Nephron progenitor cell (in vitro differentiated cells): ENCODE results near the gene HIRA.
A peak's percentile ranks its signal among the peaks of the same experiment; 100 is the strongest.

ENCODE experiments used
- DNase-seq: peaks from one replicate; pipeline ENCODE4 v3.0.0; 2021
- H3K27ac Mint-ChIP-seq: 2 replicates; pipeline ENCODE4 v1.8.0; 2021; ENCODE audit warnings: mild to moderate bottlenecking, moderate library complexity, mixed read lengths
- H3K27me3 Mint-ChIP-seq: 2 replicates; pipeline ENCODE4 v1.8.0; 2021; ENCODE audit warnings: mild to moderate bottlenecking, low read depth, mixed read lengths; ENCODE audit not compliant: poor library complexity
- H3K36me3 Mint-ChIP-seq: 2 replicates; pipeline ENCODE4 v1.8.0; 2021; ENCODE audit warnings: low read depth, mixed read lengths
- H3K4me1 Mint-ChIP-seq: 2 replicates; pipeline ENCODE4 v1.8.0; 2021; ENCODE audit warnings: mixed read lengths
- H3K4me3 Mint-ChIP-seq: 2 replicates; pipeline ENCODE4 v1.8.0; 2021; ENCODE audit warnings: mild to moderate bottlenecking, moderate library complexity, mixed read lengths
- H3K9me3 Mint-ChIP-seq: 2 replicates; pipeline ENCODE4 v1.8.0; 2021; ENCODE audit warnings: mild to moderate bottlenecking, moderate library complexity, mixed read lengths
- CTCF ChIP-seq: fragments of 200-600 bp; sonication (generic); IDR thresholded peaks from 2 replicates; pipeline ENCODE4 v1.5.0; 2021; ENCODE audit warnings: antibody characterized with exemption

The HIRA gene

GRCh38 chr22:19431649-19432132 is at the start of gene HIRA:
HIRA (minus strand) TSS chr22:19431733; CDS start chr22:19431476, 257 bp downstream.
- Mint-ChIP-seq H3K27ac (peak within 1 kb of the TSS; percentile 98), H3K4me1 (peaks cover 41% of the 10 kb centered on the region), H3K9me3 (no peaks in the 10 kb centered on the region), H3K27me3 (no peaks in the 10 kb centered on the region), H3K4me3 (peak within 1 kb of the TSS; percentile 93), H3K36me3 (peaks cover 30% of the 10 kb centered on the region)
- DNase-seq, result peak; percentile 90
- no peak for TF ChIP-seq CTCF

- Mint-ChIP-seq H3K27ac (no peak overlapping the region), H3K36me3 (peaks cover 15% of the 10 kb centered on the region), H3K27me3 (peaks cover 3% of the 10 kb centered on the region), H3K4me1 (peaks cover 31% of the 10 kb centered on the region), H3K4me3 (peak overlapping the region; percentile 99), H3K9me3 (no peaks in the 10 kb centered on the region)
- DNase-seq, result no peak
- TF ChIP-seq CTCF, result no peak
These were observed 49.3 kb upstream of the HIRA start for GRCh38 chr22:19480789-19481188.

- H3K9me3 Mint-ChIP-seq, result no peaks in the 10 kb centered on the region
- no peak for TF ChIP-seq CTCF
- peaks cover 3% of the 10 kb centered on the region for H3K27me3 Mint-ChIP-seq
- H3K27ac Mint-ChIP-seq, result peak overlapping the region; percentile 100
- H3K4me3 Mint-ChIP-seq, result peak overlapping the region; percentile 99
- no peak for DNase-seq
- H3K4me1 Mint-ChIP-seq, result peaks cover 31% of the 10 kb centered on the region
- H3K36me3 Mint-ChIP-seq, result peaks cover 12% of the 10 kb centered on the region
These were observed 48.6 kb upstream of the HIRA start for GRCh38 chr22:19480173-19480568.

- H3K27ac Mint-ChIP-seq, result peak within 1 kb of the TSS; percentile 100
- H3K4me3 Mint-ChIP-seq, result peak within 1 kb of the TSS; percentile 99
- peaks cover 3% of the 10 kb centered on the region for H3K27me3 Mint-ChIP-seq
- peaks cover 6% of the 10 kb centered on the region for H3K36me3 Mint-ChIP-seq
- peaks cover 31% of the 10 kb centered on the region for H3K4me1 Mint-ChIP-seq
- peak; percentile 90 for DNase-seq
- no peak for TF ChIP-seq CTCF
- H3K9me3 Mint-ChIP-seq, result no peaks in the 10 kb centered on the region
These were observed 48.0 kb upstream of the HIRA start, which contains the start of gene CDC45 for GRCh38 chr22:19479355-19480172. CDC45 (plus strand) TSS chr22:19479920; CDS start chr22:19479969, 49 bp downstream.

GRCh38 chr22:19478901-19479354 is 47.4 kb upstream of the HIRA start, which contains the start of gene UFD1:
UFD1 (minus strand) TSS chr22:19479193; CDS start chr22:19479085, 108 bp downstream.
- no peak for TF ChIP-seq CTCF
- Mint-ChIP-seq H3K4me3 (peak within 1 kb of the TSS; percentile 99), H3K9me3 (no peaks in the 10 kb centered on the region), H3K4me1 (peaks cover 31% of the 10 kb centered on the region), H3K27ac (peak within 1 kb of the TSS; percentile 100), H3K27me3 (peaks cover 3% of the 10 kb centered on the region), H3K36me3 (peaks cover 8% of the 10 kb centered on the region)
- peak; percentile 86 for DNase-seq
